Measurements from ENCODE around the gene ZKSCAN4.

Gene ZKSCAN4

GRCh38 chr6:28252009-28252975 is at the start of gene ZKSCAN4:
TSS of gene ZKSCAN4 (minus strand) at chr6:28252269. CDS start at chr6:28251980, 289 bp downstream.
- peak; percentile 78 for DNase-seq (ENCODE audit: low read depth, low spot score)

- no peak for DNase-seq (ENCODE audit: low read depth, low spot score)
Measured at GRCh38 chr6:28296520-28297060, 44.5 kb upstream of the ZKSCAN4 start.

GRCh38 chr6:28295326-28295725 is 43.3 kb upstream of the ZKSCAN4 start:
- no peak for DNase-seq (ENCODE audit: low read depth, low spot score)

GRCh38 chr6:28291573-28291972 is 39.5 kb upstream of the ZKSCAN4 start:
- DNase-seq (ENCODE audit: low read depth, low spot score): no peak

GRCh38 chr6:28282926-28283325 is 30.9 kb upstream of the ZKSCAN4 start:
- no peak for DNase-seq (ENCODE audit: low read depth, low spot score)

GRCh38 chr6:28281288-28282064 is 29.4 kb upstream of the ZKSCAN4 start, which contains the start of gene PGBD1:
TSS of gene PGBD1 (plus strand) at chr6:28281572. CDS start at chr6:28283814, 2,242 bp downstream.
- DNase-seq (ENCODE audit: low read depth, low spot score): peak; percentile 40

- DNase-seq (ENCODE audit: low read depth, low spot score): no peak
Measured at GRCh38 chr6:28280595-28281287, 28.7 kb upstream of the ZKSCAN4 start.

- no peak for DNase-seq (ENCODE audit: low read depth, low spot score)
Measured at GRCh38 chr6:28277746-28278145, 25.7 kb upstream of the ZKSCAN4 start.

- no peak for DNase-seq (ENCODE audit: low read depth, low spot score)
Measured at GRCh38 chr6:28274888-28275287, 22.8 kb upstream of the ZKSCAN4 start.

- no peak for DNase-seq (ENCODE audit: low read depth, low spot score)
Measured at GRCh38 chr6:28269492-28269891, 17.4 kb upstream of the ZKSCAN4 start.

- no peak for DNase-seq (ENCODE audit: low read depth, low spot score)
Measured at GRCh38 chr6:28267695-28268059, 15.6 kb upstream of the ZKSCAN4 start.

GRCh38 chr6:28266962-28267694 is 15.1 kb upstream of the ZKSCAN4 start, which contains the start of gene ZSCAN26:
TSS of gene ZSCAN26 (plus strand) at chr6:28267143. CDS start at chr6:28271920, 4,777 bp downstream.
- DNase-seq (ENCODE audit: low read depth, low spot score): peak; percentile 87

- DNase-seq (ENCODE audit: low read depth, low spot score): no peak
Measured at GRCh38 chr6:28266563-28266961, 14.5 kb upstream of the ZKSCAN4 start.

- no peak for DNase-seq (ENCODE audit: low read depth, low spot score)
Measured at GRCh38 chr6:28264834-28265401, 12.8 kb upstream of the ZKSCAN4 start.

GRCh38 chr6:28263922-28264321 is 11.9 kb upstream of the ZKSCAN4 start:
- no peak for DNase-seq (ENCODE audit: low read depth, low spot score)

- DNase-seq (ENCODE audit: low read depth, low spot score): no peak
Measured at GRCh38 chr6:28258877-28259777, 7.1 kb upstream of the ZKSCAN4 start, which contains the start of gene NKAPL. TSS of gene NKAPL (plus strand) at chr6:28259297. CDS start at chr6:28259372, 75 bp downstream.

GRCh38 chr6:28257042-28257441 is 5.0 kb upstream of the ZKSCAN4 start:
- no peak for DNase-seq (ENCODE audit: low read depth, low spot score)

- no peak for DNase-seq (ENCODE audit: low read depth, low spot score)
Measured at GRCh38 chr6:28254121-28254519, 2.1 kb upstream of the ZKSCAN4 start.

- DNase-seq (ENCODE audit: low read depth, low spot score): no peak
Measured at GRCh38 chr6:28251661-28252008, 434 bp downstream of the ZKSCAN4 start.
